GM19043 (cell line): Measurements from ENCODE around the gene GLIS2.

ENCODE experiments used
- ATAC-seq: cut with Tn5 transposase; IDR thresholded peaks from one replicate; pipeline ENCODE4 v1.9.1; 2021; ENCODE audit warnings: low read depth; ENCODE audit not compliant: unreplicated experiment

GLIS2 gene

DNA sequence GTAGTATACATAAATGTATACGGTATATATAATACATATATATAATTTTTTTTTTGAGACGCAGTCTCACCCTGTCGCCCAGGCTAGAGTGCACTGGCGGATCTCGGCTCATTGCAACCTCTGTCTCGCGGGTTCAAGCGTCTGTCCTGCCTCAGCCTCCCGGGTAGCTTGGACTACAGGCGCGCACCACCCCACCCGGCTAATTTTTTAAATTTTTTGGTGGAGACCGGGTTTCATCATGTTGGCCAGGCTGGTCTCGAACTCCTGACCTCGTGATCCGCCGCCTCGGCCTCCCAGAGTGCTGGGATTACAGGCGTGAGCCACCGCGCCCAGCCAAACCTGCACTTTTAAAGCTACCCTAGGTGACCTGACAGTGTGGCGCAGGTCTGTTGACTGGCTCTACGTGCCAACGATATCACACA, 34.5 kb downstream of the GLIS2 start:
- ATAC-seq: no peak

DNA sequence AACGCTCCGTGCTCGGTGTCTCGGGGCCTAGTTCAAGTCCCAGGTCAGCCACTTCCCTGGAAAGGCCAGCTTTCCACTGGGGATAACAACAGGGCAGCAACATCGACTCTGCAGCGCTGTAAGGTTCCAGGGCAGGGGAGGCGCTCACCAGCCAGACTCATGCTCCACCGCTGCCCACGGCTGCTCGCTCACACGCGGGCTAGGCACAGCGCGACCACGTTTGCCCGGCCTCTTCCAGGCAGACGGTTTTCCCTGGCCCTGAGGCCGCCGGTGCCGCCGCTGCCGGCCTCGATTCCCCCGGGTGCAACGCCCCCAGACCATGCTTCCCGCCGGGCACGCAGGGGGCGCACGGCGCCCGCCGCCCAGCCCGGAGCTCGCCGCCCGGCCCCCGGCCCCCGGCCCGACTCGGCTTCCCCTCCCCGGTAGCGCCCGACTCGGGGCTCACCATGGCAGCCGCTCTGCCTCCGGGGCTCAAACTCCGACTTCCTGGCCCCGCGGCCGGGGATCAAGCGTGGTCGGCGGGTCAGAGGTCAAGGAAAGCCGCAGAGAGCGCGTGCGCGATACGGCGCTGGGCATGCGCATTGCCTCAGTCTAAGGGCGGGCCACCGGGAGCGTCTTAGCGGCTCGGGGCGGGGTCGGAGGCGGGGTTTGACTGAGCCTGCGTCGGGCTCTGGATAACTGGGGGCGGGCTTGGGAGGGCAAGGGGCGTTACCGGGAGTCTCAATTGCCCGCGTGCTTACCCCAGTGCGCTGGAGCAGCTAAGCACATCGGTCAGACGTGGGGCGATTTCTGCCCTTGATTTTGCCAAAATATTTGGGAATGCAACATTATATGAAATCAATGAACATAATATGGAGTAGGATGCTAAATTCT, 35.2 kb downstream of the GLIS2 start, which contains the start of gene PAM16:
TSS of gene PAM16 (minus strand) at position 535 of the 873 bp plus-strand sequence. CDS start at position 448, 87 bp downstream.
- peak; percentile 85 for ATAC-seq

DNA sequence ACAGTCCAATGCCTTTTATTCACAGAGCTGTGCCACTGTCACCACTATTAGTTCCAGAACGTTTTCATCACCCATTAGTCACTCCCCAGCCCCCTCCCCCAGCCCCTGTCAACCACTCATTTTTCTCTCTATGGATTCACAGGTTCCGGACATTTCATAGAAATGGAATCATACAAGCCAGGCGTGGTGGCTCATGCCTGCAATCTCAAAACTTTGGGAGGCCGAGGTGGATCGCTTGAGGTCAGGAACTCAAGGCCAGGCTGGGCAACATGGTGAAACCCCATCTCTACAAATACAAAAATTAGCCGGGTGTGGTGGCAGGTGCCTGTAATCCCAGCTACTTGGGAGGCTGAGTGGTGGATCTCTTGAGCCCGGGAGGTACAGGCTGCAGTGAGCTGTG, 36.0 kb downstream of the GLIS2 start:
- no peak for ATAC-seq

DNA sequence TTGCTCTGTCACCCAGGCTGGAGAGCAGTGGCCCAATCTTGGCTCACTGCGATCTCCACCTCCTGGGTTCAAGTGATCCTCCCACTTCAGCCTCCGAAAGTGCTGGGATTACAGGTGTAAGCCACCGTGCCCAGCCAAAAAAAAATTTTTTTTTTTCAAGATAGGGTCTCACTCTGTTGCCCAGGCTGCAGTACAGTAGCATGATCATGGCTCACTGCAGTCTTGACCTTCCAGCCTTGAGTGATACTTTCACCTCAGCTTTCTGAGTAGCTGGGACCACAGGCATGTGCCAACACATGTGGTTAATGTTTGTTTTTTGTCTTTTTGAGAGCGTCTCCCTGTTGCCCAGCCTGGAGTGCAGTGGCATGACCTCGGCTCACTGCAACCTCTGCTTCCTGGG, 37.0 kb downstream of the GLIS2 start:
- no peak for ATAC-seq

DNA sequence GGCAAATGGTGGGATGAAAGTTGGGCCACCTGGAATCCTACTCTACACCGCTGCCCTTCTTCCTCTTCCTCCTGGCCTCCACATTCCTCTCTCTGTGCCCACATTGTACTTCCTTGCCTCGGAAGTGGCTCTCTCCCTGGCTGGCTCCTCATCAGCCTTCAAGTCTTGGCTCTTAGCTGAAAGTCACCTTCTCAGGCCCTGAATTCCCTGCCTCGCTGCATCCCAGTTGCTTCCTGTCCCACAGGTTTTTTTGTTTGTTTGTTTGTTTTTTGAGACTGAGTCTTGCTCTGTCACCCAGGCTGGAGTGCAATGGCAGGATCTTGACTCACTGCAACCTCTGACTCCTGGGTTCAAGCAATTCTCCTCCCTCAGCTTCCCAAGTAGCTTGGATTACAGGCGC, 37.8 kb downstream of the GLIS2 start:
- ATAC-seq: no peak

DNA sequence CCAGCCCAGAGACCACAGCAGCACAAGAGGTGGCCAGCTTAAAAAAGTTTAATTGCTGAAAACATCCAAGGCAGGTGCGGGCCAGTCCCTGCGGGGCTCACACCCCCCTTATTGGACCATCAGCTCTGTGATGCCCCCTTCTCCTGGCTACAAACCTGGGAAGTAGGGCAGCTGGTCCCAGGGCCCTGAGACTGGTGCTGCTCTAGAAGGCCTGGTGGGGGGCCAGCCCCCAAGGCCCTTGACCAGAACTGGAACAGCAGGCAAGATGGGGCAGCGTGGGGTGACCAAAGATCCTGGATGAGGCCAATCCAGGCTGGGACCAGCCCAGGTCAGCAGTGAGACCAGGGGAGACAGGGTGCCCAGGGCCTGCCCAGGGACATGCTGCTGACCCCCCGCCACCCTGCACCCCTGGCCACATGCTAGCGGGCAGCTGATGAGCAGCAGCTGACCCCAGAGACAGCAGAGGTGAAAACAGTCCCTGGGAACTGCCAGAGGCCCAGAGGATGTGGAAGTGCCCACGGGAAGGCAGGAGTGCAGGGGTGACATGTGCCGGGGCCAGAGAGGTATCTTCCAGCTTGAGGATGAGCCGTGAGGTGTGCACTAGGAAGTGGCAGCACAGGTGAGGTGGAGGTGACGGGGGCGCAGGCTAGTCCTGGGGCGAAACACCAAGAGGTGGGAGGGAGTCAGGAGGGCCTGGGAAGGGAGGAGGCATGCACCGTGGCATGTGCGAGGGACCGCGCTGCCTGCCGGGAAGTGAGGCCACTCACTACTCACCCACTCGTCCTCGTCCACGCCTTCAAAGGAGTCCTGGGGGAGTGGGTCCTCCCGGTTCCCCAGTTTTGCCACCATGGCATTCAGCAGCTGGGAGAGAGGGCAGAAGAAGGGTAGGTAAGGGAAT, 38.9 kb downstream of the GLIS2 start:
- no peak for ATAC-seq

DNA sequence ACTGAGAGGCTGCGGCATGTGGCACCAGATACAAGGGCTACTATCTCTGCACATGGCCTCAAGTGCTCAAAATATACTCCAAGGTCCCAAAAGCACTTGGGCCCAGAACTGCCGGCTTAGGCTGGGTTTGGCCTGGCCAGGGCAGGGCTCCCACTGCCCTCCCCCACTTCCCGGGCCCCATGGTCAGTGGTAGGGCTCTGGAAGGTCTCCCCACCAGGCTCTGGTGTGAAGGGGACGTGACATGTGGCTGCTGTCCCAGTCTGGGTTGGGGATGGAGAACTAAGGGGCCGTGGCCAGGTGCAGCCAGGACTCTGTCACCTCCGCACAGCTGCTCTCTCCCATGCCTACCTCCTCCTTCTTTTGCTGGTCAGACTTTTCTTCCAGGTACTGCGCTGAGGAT, 41.0 kb downstream of the GLIS2 start:
- no peak for ATAC-seq

DNA sequence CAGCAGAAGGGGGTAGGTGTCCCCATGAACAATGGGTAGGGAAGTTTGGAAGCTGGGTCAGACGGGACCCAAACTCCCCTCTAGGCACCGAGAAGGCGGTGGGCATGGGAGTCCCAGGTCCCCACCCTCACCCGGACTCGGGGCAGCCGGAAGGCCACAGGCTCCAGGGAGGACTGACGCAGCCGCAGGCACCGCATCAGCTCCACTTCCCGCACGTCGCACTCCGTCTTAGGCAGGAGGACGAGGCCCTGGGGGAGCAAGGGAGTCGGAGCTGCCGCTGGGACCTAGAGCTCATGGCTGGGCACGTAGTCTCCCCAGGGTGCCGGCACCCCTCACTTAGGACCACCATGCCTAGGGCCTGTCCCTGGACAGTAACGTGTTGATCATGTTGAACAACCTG, 42.4 kb downstream of the GLIS2 start:
- no peak for ATAC-seq

DNA sequence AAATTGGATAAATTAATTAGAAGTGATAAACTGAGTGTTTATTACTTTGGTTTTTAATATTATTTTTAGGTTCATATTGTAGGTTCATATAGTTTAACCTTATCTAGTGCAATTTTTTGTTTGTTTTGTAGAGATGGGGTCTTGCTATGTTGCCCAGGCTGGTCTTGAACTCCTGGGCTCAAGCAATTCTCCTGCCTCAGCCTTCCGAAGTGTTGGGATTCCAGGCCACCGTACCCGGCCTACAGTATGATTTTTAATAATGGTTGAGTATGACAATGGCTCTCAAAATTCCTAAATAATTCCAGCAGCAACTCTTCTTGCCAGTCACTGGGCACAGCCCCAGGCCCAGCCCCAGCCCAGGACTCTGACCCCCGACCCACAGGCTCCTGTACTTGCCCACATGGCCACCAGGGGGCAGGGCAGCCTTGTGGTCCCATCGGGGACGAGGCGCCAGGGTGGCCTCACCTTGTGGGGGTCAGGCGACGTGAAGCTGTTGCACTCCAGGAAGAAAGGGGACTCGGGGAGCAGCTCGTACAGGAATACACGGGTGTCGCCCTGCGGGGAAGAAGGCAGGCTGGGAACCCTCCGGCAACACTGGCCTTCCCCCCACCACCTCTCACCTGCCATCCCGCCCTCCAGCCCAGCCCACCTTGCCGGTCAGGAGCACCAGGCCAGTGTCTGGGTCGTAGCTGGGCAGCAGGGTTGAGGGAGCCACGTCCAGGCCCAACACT, 43.1 kb downstream of the GLIS2 start:
- no peak for ATAC-seq

DNA sequence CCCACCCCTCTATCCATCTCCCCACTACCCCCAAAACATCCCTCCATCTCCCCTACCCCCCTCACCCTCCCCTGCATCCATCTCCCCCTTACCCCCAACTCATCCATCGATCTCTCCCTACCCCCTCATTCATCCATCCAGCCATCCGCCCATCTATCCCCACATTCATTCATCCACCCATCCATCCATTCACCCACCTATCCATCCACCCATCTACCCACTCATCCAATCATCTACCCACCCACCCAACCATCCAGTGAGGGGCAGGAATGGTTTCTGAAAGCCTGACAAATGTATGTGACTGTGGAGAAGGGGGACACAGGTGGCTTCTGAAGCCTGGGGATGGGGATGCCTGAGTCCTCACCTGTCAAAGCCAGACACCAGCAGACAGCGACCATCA, 44.0 kb downstream of the GLIS2 start:
- no peak for ATAC-seq

DNA sequence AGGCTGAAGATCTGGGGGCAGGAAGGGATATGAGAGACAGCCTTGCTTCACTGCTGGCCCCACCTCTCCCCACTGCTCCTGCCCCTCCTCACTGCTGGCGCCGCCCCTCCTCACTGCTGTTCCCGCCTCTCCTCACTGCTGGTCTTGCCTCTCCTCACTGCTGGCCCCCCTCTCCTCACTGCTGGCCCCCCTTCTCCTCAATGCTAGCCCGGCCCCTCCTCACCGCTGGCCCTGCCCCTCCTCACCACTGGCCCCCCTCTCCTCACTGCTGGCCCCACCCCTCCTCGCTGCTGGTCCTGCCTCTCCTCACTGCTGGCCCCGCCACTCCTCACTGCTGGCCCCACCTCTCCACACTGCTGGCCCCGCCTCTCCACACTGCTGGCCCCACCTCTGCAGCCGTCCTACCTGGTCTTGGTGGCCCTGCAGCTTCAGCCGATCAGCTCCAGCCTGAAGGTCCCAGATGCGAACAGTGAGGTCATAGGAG, 44.7 kb downstream of the GLIS2 start:
- ATAC-seq: no peak

DNA sequence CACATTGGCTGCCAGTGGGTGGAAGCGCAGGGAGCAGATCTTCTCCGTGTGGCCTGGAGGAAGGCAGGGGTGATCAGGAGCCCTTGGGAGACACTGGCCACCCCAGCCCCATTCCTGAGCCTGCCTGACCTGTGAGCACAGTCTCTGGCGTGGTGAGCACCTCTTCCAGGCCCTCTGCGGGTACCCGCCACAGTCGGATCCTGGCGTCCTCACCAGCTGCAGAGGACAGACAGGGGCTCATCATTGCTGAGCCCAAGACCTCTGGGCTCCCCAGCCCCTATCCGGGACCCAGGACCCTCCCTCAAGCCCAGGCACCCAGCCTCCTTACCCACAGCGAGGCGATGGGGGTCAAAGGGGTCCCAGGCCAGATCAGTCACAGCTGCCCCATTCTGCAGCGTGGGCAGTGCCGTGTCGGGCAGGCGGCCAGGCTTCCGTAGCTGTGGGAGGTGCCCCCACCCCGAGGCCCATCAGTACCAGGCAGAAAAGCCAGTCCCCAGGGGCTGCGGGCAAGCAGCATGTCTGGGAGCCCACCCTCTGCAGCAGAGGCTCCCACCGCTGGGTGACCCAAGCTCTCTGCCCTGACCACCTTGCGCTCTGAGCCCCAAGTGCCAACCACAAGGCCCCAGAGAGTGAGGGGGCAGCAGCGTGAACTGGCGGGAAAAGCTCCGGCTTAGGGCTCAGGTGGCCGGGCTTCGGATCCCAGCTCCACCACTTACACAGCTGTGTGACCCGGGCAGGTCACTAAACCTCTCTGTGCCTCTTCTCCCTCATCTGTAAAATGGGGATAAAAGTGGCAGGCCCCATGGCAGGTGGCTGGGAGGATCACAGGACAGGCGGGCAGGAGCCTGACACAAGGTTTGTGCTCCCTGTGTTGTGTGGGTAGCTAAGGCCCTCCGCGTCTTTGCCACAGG, 45.4 kb downstream of the GLIS2 start:
- ATAC-seq: no peak

DNA sequence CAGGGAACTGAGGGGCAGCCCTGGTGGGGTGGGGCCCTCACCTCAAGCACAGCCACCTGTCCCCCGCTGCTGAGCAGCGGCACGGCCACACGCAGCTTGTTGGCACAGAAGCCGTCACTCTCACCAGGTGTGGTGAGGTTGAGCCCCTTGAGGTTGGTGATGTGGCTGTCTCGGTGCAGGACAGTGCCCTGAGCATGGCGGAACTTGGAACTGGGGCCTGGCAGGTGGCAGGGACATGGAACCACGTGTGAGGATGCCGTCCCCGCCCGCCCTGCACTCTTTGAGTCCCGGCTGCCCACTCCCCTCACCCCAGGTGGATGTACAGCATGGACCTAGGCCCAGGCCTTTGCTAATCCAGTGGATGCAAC, 46.1 kb downstream of the GLIS2 start:
- ATAC-seq: no peak

DNA sequence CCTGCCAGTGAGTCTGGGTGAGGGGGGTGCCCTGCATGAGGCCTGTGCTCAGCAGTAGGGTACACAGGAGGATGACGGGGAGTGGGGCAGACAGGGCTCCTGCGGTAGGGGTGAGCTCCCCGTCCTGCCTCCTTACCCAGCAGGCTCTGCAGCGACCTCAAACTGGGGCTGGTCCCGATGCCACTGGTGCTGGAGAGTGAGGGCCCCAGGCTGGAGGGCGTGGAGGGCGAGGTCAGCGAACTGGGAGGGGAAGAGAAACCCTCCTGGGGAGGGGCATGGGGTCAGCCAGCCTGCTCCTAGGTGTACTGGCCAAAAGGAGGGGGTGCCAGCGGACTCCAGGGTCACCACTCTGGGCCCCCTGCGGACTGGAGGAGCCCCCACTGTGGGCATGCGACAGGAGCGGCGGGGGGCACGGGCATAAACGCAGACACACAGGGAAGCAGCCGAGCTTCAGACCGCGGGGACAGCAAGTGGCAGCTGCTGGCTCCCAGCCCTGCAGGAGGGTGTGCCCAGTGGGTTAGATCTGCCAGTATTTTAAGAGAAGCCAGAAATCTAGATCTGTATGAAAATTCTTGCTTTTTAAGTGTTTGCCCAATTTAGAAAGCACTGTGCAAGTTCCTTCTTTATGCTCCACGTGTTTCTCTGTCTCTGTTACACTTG, 46.7 kb downstream of the GLIS2 start:
- no peak for ATAC-seq

DNA sequence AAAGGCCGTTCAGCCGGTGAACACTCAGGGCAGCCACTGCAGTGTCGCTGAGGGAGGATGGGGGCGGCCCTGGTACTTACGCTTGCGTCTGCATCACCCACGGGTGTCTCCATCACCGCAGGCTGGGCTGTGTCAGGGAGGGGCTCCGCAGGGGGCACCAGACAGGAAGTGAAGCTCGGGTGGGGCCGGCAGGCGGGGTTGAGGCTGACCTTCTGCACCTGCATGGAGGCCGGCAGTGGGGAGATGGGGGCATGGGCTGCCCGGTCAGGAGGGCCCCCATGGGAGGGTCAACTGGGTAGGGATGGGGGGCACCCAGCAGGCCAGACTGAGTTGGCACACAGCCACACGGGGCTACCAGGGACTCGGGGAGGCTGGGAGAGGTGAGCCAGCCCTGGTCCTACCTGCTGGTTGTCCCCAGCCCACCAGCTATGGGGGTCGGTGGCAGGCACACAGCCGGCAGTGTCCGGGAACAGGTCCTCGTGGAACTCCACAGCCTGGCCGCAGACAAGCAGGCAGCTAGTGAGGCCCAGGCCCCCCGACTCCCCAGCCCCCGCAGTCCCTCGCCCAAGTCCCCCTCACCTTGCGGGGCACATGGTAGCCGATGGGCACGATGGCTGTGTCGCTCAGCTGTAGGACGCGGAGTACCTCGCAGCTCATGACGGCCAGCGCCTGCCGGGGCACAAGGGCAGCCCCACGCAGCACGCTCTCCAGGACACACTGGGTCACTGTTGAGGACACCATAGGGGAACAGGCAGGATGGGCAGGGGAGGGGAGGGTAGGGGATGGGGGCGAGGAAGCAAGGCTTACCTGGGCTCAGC, 48.5 kb downstream of the GLIS2 start:
- no peak for ATAC-seq

DNA sequence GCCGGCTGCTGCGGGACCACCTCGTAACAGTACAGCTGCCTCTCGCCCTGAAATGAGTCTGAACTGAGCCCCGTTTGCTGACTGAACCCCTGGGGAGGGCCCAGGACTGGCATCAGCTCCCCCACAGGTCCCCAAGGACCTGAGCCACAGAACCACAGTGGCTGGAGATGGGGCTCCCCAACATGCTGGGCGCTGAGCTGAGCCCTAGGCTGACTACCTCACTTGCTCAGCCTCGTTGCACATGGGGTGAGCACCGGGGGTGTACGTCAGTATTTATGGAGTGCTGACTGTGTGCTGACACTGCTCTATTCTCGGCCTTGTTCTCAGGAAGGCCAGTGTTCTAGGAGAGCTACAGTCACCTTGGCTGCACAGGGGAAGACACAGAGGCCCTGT, 49.1 kb downstream of the GLIS2 start:
- no peak for ATAC-seq

DNA sequence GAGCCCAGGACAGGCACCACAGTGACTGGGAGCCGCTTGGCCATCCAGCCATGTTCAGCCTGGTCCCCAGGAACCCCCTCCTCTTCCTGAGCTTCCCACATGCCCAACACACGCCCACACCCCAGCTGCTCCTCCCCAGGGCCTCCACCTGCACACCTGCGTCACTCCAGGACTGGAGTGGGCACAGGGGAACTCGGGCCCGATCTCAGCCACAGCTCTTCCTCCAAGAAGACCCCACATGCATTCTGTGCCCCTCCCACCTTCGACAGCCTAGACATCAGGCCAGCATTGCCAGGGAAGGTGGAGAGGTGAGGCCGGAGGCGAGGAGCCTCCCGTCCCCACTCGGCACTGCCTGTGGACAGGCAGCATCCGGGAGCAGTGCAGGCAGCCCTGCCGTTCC, 49.7 kb downstream of the GLIS2 start:
- no peak for ATAC-seq

DNA sequence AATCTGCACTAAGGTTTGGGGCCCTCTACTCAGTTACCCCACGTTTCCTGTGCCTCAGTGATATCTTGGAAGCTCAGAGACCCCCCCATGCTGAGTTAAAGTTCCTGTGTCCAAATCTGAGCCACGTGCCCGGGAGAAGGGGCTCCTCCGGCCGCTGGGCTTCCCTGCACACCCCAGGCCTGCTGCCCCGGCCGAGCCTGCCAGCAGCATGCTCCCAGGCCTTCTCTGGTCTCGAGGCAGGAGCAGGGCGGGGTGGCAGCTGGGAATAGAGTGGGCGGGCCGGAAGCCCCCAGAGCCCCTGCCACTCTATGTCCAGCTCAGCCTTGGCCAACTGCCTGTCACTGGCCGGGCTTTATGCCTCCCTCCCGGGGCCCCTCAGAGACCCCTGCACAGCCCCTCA, 50.1 kb downstream of the GLIS2 start:
- no peak for ATAC-seq
